NCI-H2107 treated with DMSO at 0.1 percent for 48 hours (cell line): ENCODE measurements around the gene ATXN2L.
"Not testable (repeated sequence)": the region's sequence is repeated elsewhere in the genome, so short reads cannot be mapped to it uniquely, and the experiment has no call there.

Source experiments
- DNase-seq: peaks from one replicate; lab custom pipeline; 2025; ENCODE audit not compliant: unreplicated experiment; lab: John Stamatoyannopoulos, UW

Gene ATXN2L

DNA sequence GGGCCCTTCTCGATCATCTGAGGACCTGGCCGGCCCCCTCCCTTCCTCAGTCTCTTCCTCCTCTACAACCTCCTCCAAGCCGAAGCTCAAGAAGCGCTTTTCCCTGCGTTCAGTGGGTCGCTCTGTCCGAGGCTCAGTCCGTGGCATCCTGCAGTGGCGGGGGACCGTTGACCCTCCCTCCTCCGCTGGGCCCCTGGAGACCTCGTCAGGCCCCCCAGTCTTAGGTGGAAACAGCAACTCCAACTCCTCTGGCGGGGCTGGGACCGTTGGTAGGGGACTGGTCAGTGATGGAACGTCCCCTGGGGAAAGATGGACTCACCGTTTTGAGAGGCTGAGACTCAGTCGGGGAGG is 43.6 kb downstream of the ATXN2L start:
- no peak for DNase-seq

DNA sequence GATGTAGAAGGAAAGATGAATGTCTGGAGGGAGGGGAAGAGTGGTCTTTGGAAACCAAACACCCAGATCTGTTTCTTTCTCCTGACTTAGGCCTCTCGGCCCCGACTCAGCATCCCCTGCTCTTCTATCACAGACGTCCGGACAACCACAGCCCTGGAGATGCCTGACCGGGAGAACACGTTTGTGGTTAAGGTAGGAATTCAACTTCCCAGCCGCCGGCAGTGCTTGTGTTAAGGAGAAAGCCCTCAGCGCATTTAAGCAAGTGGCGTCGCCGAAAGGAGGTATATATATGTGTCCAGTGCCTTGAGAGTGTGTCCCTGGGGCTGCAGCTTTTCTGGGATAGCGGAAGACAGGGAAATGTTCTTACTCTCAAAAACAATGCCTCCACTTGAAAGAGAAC is 44.4 kb downstream of the ATXN2L start:
- DNase-seq: no peak

- DNase-seq: not testable (repeated sequence)
These were observed 44.8 kb downstream of the ATXN2L start for GRCh38 chr16:28867646-28868045.

DNA sequence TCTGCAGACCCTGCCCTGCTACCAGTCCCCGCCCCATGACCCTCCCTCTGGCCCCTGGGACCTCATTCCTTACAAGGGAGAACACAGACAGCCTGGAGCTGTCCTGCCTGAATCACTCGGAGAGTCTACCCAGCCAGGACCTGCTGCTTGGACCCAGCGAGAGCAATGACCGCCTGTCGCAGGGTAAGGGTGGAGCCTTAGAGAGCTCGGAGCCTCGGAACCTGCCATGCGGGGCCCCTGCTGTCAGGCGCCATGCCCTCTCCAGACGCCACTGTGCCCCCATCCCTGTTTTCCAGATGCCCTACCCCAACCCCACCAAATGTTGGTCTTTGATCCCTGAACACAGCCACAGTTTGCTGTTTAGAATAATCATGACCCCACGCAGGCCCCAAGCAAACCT is 46.4 kb downstream of the ATXN2L start:
- no peak for DNase-seq

GRCh38 chr16:28872952-28873351 is 50.2 kb downstream of the ATXN2L start:
- no peak for DNase-seq

DNA sequence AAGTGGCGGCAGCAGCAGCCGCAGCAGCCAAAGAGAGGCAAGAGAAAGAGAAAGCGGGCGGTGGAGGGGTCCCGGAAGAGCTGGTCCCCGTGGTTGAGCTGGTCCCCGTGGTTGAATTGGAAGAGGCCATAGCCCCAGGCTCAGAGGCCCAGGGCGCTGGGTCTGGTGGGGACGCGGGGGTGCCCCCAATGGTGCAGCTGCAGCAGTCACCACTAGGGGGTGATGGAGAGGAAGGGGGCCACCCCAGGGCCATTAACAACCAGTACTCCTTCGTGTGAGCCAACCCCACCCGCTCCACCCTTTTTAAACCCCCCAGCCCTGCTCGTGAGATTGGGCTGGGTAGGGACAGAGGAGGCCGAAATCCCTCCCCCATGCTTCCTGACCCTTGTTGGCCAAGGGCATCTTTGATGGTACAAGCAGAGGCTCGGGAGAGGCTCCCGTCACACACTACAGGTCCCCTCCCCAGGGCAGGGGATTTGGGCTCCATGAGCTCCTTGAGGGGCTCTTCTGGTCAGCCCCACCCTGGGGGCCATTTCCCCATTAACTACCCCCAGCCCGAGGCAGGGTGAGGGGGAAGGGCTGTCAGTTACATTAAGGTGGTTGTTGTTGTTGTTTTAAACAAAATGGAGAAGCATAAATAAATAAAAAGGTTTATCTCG is 50.9 kb downstream of the ATXN2L start:
- DNase-seq: no peak

- DNase-seq: no peak
These were observed 51.6 kb downstream of the ATXN2L start for GRCh38 chr16:28874406-28874805.

DNA sequence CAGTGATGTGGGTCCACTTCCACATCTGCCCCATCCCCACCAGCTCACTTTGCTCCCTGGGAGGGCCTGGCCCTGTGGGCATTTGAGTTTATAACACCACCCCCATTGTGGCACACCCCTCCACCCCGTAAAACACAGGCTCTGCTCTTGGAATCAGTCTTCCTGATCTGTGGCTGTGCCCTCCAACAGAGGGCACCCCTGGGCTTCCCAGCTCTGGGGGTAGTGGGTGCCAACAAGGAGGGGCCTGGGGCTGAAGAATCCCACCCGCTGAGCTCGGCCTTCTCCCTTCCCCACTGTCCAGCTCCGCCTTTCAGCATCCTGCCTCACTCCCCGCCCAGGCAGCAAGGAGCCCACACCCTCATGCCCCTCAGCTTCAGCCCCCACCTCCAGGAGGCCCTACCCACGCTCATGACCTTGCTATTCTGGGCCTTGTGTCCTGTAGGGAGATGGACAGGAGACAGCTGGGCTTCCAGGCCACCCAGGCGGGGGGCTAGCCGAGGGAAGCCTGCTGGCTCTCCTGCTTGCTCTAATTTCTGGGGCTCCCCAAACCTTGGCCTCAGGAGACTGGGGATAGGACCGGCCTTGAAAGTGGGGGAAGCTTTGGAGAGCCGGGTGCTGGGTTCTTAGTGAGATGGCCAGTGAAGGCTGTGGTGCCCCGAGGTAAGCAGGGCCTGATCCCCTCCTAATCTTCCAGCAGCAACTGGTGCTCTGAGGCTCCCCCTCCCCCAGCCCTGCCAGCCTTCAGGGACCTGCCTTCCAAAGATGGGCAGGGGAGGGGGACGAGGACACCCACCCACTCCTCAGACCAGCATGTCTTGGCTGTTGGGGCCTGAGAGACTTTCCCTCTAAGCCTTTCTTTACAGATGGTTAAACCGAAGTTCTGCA is 52.6 kb downstream of the ATXN2L start:
- DNase-seq: no peak

GRCh38 chr16:28876019-28876659 is 53.3 kb downstream of the ATXN2L start:
- no peak for DNase-seq

GRCh38 chr16:28876973-28877654 is 54.3 kb downstream of the ATXN2L start:
- DNase-seq: peak; percentile 7

GRCh38 chr16:28877655-28878000 is 54.8 kb downstream of the ATXN2L start:
- DNase-seq: no peak

DNA sequence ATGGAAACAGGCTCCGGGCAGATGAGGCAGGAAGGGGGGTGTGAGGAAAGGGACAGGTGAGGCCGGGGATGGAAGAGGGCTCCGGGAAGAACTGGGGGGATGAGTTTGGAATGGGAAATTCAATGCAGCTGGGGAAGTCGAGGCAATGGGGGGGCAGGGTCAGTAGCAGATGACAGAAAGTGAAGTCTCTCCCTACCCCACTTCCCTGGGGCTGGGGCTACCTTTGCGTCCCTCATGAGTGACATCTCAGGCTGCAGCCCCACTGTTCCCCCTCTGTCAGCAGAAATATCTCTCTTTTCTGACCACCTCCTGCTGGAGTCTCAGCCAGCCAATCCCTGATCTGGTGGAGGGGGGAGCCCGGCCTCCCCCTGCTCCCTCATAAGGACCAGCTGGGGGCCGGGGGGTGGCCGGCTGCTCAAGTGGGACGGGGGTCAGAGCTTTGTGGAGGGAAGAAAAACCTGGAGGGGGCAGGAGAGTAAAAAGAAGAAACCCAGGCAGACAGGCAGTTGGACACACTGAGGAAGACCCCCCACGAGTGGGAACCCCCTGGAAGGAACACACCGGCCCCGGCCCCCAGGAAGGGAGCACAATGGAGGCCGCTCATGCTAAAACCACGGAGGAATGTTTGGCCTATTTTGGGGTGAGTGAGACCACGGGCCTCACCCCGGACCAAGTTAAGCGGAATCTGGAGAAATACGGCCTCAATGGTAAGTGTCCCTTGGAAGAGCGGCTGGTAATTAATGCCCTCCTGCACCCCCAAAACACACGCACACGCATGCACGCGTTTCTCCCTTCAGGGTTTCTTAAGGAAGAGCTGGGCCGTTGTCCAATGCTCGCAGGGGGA is 55.5 kb downstream of the ATXN2L start, which contains the start of gene ATP2A1:
TSS of gene ATP2A1 (plus strand) at position 406 of the 844 bp plus-strand sequence. CDS start at position 590, 184 bp downstream.
- no peak for DNase-seq

- DNase-seq: no peak
These were observed 56.6 kb downstream of the ATXN2L start for GRCh38 chr16:28879261-28879840.

DNA sequence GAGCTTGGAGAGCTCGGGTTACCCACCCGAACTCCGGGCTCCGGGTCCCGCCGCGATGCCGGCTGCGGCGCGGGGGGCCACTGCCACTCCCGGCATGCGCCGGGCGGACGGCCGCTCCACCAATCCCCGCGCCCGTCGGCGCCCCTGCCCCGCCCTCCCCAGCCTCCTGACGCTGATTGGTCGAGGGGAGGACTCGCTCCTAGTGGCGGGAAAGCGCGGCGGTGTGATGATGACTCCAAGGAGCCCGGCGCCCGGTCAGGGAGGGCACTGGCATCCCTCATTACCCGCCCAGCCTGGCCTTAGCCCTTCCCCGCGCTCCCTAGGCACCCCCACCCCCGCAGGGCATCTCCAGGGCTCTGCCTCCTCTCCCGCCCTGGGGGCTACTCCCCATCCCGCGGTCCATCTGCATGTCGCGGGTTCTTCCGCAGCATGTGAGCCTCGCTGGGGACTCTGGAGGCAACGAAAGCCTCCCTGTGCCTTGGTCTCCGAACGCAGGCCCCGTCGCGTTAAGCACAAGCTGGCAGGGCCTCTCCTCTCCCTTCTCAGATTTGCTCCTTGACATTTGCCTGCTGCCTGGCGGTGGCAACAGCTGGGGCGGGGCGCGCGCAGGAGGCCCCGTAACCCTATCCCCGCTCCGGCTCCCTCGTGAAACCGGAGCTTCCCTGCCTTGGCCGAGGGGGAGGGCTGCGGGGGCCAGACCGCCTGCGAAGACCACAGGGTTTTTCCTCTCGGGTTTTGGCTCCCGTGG is 57.2 kb downstream of the ATXN2L start:
- peak; percentile 74 for DNase-seq

- DNase-seq: no peak
These were observed 57.8 kb downstream of the ATXN2L start for GRCh38 chr16:28880589-28880915.

DNA sequence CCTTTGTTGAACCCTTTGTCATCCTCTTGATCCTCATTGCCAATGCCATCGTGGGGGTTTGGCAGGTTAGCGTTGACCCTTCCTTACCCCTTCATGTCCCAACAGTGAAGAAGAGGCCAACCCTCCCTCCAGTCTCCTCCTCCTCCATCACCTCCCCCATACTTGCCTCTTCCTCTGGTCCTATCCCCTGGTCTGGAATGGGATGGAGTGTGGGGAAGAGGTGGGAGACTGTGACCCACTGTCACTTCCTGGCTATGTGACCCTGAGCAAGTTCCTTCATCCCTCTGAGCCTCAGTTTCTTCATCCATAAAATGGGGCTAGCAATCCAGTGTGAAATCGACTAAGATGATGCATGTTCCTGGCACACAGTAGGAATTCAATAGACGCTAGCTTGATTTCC is 58.2 kb downstream of the ATXN2L start:
- DNase-seq: no peak

GRCh38 chr16:28881565-28881964 is 58.8 kb downstream of the ATXN2L start:
- not testable (repeated sequence) for DNase-seq

GRCh38 chr16:28882551-28883160 is 59.9 kb downstream of the ATXN2L start:
- no peak for DNase-seq
